PC-3 (cell line): ENCODE measurements around the gene COL6A6.

Experiments used
- CTCF ChIP-seq: fragments of 300-600 bp; sonication (generic); conservative IDR thresholded peaks from 2 replicates; pipeline ENCODE4 v1.5.1; 2017; ENCODE audit warnings: antibody characterized with exemption, low read depth, mild to moderate bottlenecking, low read length
- EZH2phosphoT487 ChIP-seq: fragments of 300-600 bp; sonication (generic); IDR thresholded peaks from 2 replicates; pipeline ENCODE4 v1.6.1; 2018; ENCODE audit warnings: mild to moderate bottlenecking, antibody characterized with exemption, low read length, borderline replicate concordance

- no peak for TF ChIP-seq CTCF
- TF ChIP-seq EZH2phosphoT487, result no peak
Observed at GRCh38 chr3:130527426-130527825, 10.4 kb downstream of the COL6A6 start.
